A673 (cell line): ENCODE results near the gene RASAL2. TPM values are rescaled to one million over a fixed set of nuclear protein-coding genes. Genes with fewer than 3 reads are reported as not detected.
A peak's percentile ranks its signal among the peaks of the same experiment; 100 is the strongest.

ENCODE experiments used
- BruUV-seq: library from RNA; stranded (reverse); fragments of 400-500 nt; replicated peaks from 2 replicates; lab custom pipeline; 2021; lab: Mats Ljungman, UMichigan
- CTCF ChIA-PET: fragments of 300-600 bp; sonication (Branson Sonifier 250); formaldehyde crosslinking; loops from one replicate; lab custom pipeline; 2022; ENCODE audit warnings: antibody characterized with exemption; lab: Charles Lee
- POLR2A ChIA-PET: fragments of 300-600 bp; sonication (Branson Sonifier 250); formaldehyde crosslinking; loops from one replicate; lab custom pipeline; 2022; ENCODE audit warnings: antibody characterized with exemption; ENCODE audit not compliant: low non-redundant PET; lab: Charles Lee
- DNase-seq: peaks from one replicate; pipeline ENCODE4 v3.0.0-alpha.2; 2015; ENCODE audit warnings: low spot score
- H3K27ac ChIP-seq: fragments of 200-600 bp; sonication (generic); 2 replicates; pipeline ENCODE4 v1.5.1; 2016; ENCODE audit warnings: mixed run types, low read depth, mild to moderate bottlenecking, mixed read lengths, antibody characterized with exemption, low read length; ENCODE audit not compliant: poor library complexity, severe bottlenecking
- H3K27me3 ChIP-seq: fragments of 200-600 bp; sonication (generic); replicated peaks from 2 replicates; pipeline ENCODE4 v1.6.1; 2017; ENCODE audit warnings: mixed run types, low read depth, mild to moderate bottlenecking, mixed read lengths, antibody characterized with exemption, low read length; ENCODE audit not compliant: insufficient read depth, poor library complexity
- H3K36me3 ChIP-seq: fragments of 200-600 bp; sonication (generic); 2 replicates; pipeline ENCODE4 v1.6.1; 2016; ENCODE audit warnings: mixed run types, mild to moderate bottlenecking, mixed read lengths, antibody characterized with exemption, low read length; ENCODE audit not compliant: insufficient read depth, poor library complexity, severe bottlenecking
- H3K4me1 ChIP-seq: fragments of 200-600 bp; sonication (generic); 2 replicates; pipeline ENCODE4 v1.6.1; 2017; ENCODE audit warnings: mixed run types, mild to moderate bottlenecking, mixed read lengths, antibody characterized with exemption, low read length; ENCODE audit not compliant: insufficient read depth, poor library complexity, severe bottlenecking
- H3K4me3 ChIP-seq: fragments of 200-600 bp; sonication (generic); 2 replicates; pipeline ENCODE4 v1.5.1; 2016; ENCODE audit warnings: low read depth, mixed run types, mild to moderate bottlenecking, mixed read lengths, low read length; ENCODE audit not compliant: poor library complexity, severe bottlenecking
- H3K9me3 ChIP-seq: fragments of 200-600 bp; sonication (generic); 2 replicates; pipeline ENCODE4 v1.6.1; 2016; ENCODE audit warnings: mixed run types, low read depth, mild to moderate bottlenecking, mixed read lengths, antibody characterized with exemption, low read length; ENCODE audit not compliant: poor library complexity, severe bottlenecking
- EZH2 ChIP-seq: fragments of 200-600 bp; sonication (generic); IDR thresholded peaks from 2 replicates; pipeline ENCODE4 v1.6.1; 2017; ENCODE audit warnings: borderline replicate concordance, low read depth, mild to moderate bottlenecking, mixed read lengths, antibody characterized with exemption, low read length; ENCODE audit not compliant: poor library complexity, severe bottlenecking
- intact Hi-C: fragments of 100-400 bp; cut with micrococcal nuclease; formaldehyde crosslinking; loops from one replicate; pipeline ENCODE4 v1.10.0; 2022; ENCODE audit not compliant: unreplicated experiment
- total RNA-seq: library from RNA; stranded (reverse); gene quantifications from 2 replicates; pipeline ENCODE4 v1.2.3, GENCODE V29; 2021
- TF ChIP-seq, protein P1 (sequence below): fragments of 300-800, 200-600 bp; sonication (generic); conservative IDR thresholded peaks from 2 replicates; pipeline ENCODE4 v1.5.1; 2017; ENCODE audit warnings: low read depth, mild to moderate bottlenecking, antibody characterized with exemption, low read length, moderate library complexity, mixed read lengths

Gene RASAL2
- total RNA-seq, 1 experiment from 2014 or later = 8.3 TPM

- ChIA-PET CTCF (no interaction called here), POLR2A (no interaction called here)
- no peak for TF ChIP-seq EZH2
- TF ChIP-seq, protein P1, sequence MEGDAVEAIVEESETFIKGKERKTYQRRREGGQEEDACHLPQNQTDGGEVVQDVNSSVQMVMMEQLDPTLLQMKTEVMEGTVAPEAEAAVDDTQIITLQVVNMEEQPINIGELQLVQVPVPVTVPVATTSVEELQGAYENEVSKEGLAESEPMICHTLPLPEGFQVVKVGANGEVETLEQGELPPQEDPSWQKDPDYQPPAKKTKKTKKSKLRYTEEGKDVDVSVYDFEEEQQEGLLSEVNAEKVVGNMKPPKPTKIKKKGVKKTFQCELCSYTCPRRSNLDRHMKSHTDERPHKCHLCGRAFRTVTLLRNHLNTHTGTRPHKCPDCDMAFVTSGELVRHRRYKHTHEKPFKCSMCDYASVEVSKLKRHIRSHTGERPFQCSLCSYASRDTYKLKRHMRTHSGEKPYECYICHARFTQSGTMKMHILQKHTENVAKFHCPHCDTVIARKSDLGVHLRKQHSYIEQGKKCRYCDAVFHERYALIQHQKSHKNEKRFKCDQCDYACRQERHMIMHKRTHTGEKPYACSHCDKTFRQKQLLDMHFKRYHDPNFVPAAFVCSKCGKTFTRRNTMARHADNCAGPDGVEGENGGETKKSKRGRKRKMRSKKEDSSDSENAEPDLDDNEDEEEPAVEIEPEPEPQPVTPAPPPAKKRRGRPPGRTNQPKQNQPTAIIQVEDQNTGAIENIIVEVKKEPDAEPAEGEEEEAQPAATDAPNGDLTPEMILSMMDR = no peak
- intact Hi-C loops = no loop called here
- Histone ChIP-seq H3K27me3 (no peaks in the 10 kb centered on the region), H3K4me1 (no peaks in the 10 kb centered on the region), H3K36me3 (no peaks in the 10 kb centered on the region), H3K9me3 (no peaks in the 10 kb centered on the region), H3K4me3 (no peak overlapping the region), H3K27ac (no peak overlapping the region)
- no TSS peak for BruUV-seq
- no peak for DNase-seq
Observed at GRCh38 chr1:178498896-178499675, 405.2 kb downstream of the RASAL2 start.

DNA sequence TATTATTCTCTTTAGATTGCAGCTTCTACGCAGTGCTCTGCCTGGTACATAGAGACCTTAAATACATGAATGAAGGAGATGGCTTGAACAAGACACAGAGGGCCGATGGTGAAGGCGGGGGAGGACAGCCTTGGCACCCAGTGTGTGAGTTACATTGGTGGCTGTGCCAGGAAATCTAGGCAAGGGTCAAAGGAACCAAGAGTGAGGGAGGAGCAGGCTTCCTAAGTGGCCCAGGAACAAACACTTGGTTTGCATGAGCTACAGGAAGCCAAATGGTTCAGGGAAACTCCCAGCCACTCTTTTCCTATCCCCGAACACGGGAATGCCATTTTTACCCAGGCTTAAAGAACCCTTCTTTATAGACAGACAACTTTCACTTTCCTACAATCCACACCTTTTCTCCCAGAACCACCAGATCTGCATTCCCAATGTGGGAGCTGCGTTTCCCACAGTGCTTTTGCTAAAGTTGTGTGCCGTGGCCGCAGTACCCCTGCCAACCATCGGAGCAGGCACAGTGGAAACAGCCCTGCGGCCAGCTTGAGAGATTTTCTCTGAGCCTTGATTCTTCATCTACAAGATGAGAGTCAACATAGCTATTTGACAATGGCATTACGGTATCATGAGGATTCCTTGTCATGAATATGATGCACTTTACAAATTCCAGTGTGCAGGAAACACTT lies 406.3 kb downstream of the RASAL2 start:
- POLR2A ChIA-PET = no interaction called here
- no peaks in the 10 kb centered on the region for H3K36me3 ChIP-seq
- TF ChIP-seq, protein P1 = peak; percentile 45
- TF ChIP-seq EZH2 = no peak
- DNase-seq = peak; percentile 34
- H3K27ac ChIP-seq = no peak overlapping the region
- H3K9me3 ChIP-seq = no peaks in the 10 kb centered on the region
- H3K27me3 ChIP-seq = no peaks in the 10 kb centered on the region
- H3K4me3 ChIP-seq = no peak overlapping the region
- CTCF ChIA-PET = interaction anchor here (1.1 to 2.0 kb wide), 2 partner anchors 190 to 200 kb away, joined by 6 to 7 read pairs; no protein-coding TSS in a partner anchor
- intact Hi-C loops = loop anchor here (5.0 kb wide), 1 partner anchor 198 kb away; no protein-coding TSS in a partner anchor
- no TSS peak for BruUV-seq
- no peaks in the 10 kb centered on the region for H3K4me1 ChIP-seq

DNA sequence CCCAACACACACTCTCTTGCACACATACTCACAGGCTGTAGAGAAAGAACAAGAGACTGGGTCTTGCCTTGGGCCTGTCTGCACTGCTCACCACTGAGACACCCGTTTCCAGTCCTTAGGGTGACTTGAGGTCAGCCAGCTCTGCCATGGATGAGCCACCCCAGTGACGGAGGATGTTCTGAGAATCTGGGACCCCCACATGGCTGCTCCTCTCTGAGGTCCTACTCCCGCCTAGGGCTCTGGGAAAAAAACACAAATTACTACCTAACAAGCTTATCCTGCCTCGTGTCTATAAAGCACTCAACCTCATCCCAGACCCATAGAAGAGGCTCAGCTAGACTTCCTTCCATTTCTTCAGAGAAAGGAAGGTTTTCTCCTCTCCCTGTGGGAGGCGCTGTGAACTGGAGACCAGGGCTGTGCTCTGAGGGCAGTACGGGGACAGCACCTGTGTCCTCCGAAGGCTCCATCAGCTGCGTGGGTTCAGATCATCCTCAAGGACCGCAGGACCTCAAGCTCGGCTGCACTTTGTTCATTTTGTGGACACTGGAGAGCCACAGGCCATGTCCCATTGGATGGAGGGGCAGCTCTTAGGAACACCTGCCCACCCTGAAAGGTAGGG lies 407.1 kb downstream of the RASAL2 start:
- CTCF ChIA-PET = interaction anchor here (1.0 to 2.0 kb wide), 4 partner anchors 130 to 201 kb away, joined by 4 to 8 read pairs (median 6); no protein-coding TSS in a partner anchor
- no peaks in the 10 kb centered on the region for H3K27me3 ChIP-seq
- H3K36me3 ChIP-seq = no peaks in the 10 kb centered on the region
- DNase-seq = no peak
- no peak overlapping the region for H3K4me3 ChIP-seq
- no peaks in the 10 kb centered on the region for H3K4me1 ChIP-seq
- no peak overlapping the region for H3K27ac ChIP-seq
- H3K9me3 ChIP-seq = no peaks in the 10 kb centered on the region
- intact Hi-C loops = loop anchor here (5.0 kb wide), 1 partner anchor 199 kb away; no protein-coding TSS in a partner anchor
- POLR2A ChIA-PET = no interaction called here
- TF ChIP-seq EZH2 = no peak
- TF ChIP-seq, protein P1 = 0 out of 2 replicates have a peak, but pooled peaks have one; percentile 18
- no TSS peak for BruUV-seq
